Chondrocyte (in vitro differentiated cells): Measurements from ENCODE around the gene BEST3. TPM values are rescaled to one million over a fixed set of nuclear protein-coding genes. Genes with fewer than 3 reads are reported as not detected.

Experiments
- DNase-seq: peaks from one replicate; pipeline ENCODE4 v3.0.0; 2021; ENCODE audit warnings: mixed read lengths, low spot score
- H3K27ac Mint-ChIP-seq: one replicate; pipeline ENCODE4 v1.8.0; 2021; ENCODE audit warnings: mild to moderate bottlenecking, moderate library complexity, mixed read lengths; ENCODE audit not compliant: unreplicated experiment
- H3K27me3 Mint-ChIP-seq: 2 replicates; pipeline ENCODE4 v1.8.0; 2021; ENCODE audit warnings: low read depth, mixed read lengths
- H3K36me3 Mint-ChIP-seq: 2 replicates; pipeline ENCODE4 v1.8.0; 2021; ENCODE audit warnings: low read depth, mixed read lengths
- H3K4me1 Mint-ChIP-seq: 2 replicates; pipeline ENCODE4 v1.8.0; 2021; ENCODE audit warnings: low read depth, mild to moderate bottlenecking, mixed read lengths
- H3K4me3 Mint-ChIP-seq: one replicate; pipeline ENCODE4 v1.8.0; 2021; ENCODE audit warnings: mild to moderate bottlenecking, moderate library complexity, mixed read lengths; ENCODE audit not compliant: unreplicated experiment
- H3K9me3 Mint-ChIP-seq: 2 replicates; pipeline ENCODE4 v1.8.0; 2021; ENCODE audit warnings: low read depth, mixed read lengths
- CTCF ChIP-seq: fragments of 200-600 bp; sonication (generic); IDR thresholded peaks from 2 replicates; pipeline ENCODE4 v1.5.0; 2021; ENCODE audit warnings: antibody characterized with exemption, mild to moderate bottlenecking, moderate library complexity
- total RNA-seq: library from RNA; stranded (reverse); gene quantifications from 3 replicates; pipeline ENCODE4 v1.2.1, GENCODE V29; 2021

Gene BEST3
- total RNA-seq, 1 donor from 2014 or later = 0.20 TPM

- no peak overlapping the region for H3K4me3 Mint-ChIP-seq
- no peaks in the 10 kb centered on the region for H3K36me3 Mint-ChIP-seq
- no peaks in the 10 kb centered on the region for H3K9me3 Mint-ChIP-seq
- TF ChIP-seq CTCF = no peak
- no peak overlapping the region for H3K27ac Mint-ChIP-seq
- H3K4me1 Mint-ChIP-seq = no peaks in the 10 kb centered on the region
- DNase-seq = no peak
- no peaks in the 10 kb centered on the region for H3K27me3 Mint-ChIP-seq
Measured at GRCh38 chr12:69733638-69734037, 34.5 kb upstream of the BEST3 start.

- H3K9me3 Mint-ChIP-seq = no peaks in the 10 kb centered on the region
- no peak for DNase-seq
- no peak overlapping the region for H3K4me3 Mint-ChIP-seq
- H3K36me3 Mint-ChIP-seq = no peaks in the 10 kb centered on the region
- no peaks in the 10 kb centered on the region for H3K27me3 Mint-ChIP-seq
- H3K4me1 Mint-ChIP-seq = no peaks in the 10 kb centered on the region
- no peak overlapping the region for H3K27ac Mint-ChIP-seq
- TF ChIP-seq CTCF = no peak
Measured at GRCh38 chr12:69732088-69732487, 33.0 kb upstream of the BEST3 start.

GRCh38 chr12:69726922-69727321 is 27.8 kb upstream of the BEST3 start:
- DNase-seq = no peak
- Mint-ChIP-seq H3K4me3 (no peak overlapping the region), H3K27ac (no peak overlapping the region), H3K9me3 (peaks cover 14% of the 10 kb centered on the region), H3K4me1 (no peaks in the 10 kb centered on the region), H3K27me3 (no peaks in the 10 kb centered on the region), H3K36me3 (peaks cover 2% of the 10 kb centered on the region)
- TF ChIP-seq CTCF = no peak

- no peak overlapping the region for H3K27ac Mint-ChIP-seq
- no peak for TF ChIP-seq CTCF
- H3K27me3 Mint-ChIP-seq = no peaks in the 10 kb centered on the region
- no peak for DNase-seq
- H3K4me1 Mint-ChIP-seq = peaks cover 10% of the 10 kb centered on the region
- H3K36me3 Mint-ChIP-seq = peaks cover 2% of the 10 kb centered on the region
- H3K9me3 Mint-ChIP-seq = peaks cover 14% of the 10 kb centered on the region
- no peak overlapping the region for H3K4me3 Mint-ChIP-seq
Measured at GRCh38 chr12:69720750-69721149, 21.6 kb upstream of the BEST3 start.

- Mint-ChIP-seq H3K36me3 (peaks cover 2% of the 10 kb centered on the region), H3K9me3 (peaks cover 8% of the 10 kb centered on the region), H3K27me3 (no peaks in the 10 kb centered on the region), H3K27ac (no peak overlapping the region), H3K4me1 (peaks cover 10% of the 10 kb centered on the region), H3K4me3 (no peak overlapping the region)
- TF ChIP-seq CTCF = no peak
- DNase-seq = no peak
Measured at GRCh38 chr12:69719336-69720316, 20.5 kb upstream of the BEST3 start.
